Head of caudate nucleus (tissue), 42 donors: ENCODE data around the gene REXO5.
"Not testable (repeated sequence)": the region's sequence is repeated elsewhere in the genome, so short reads cannot be mapped to it uniquely, and the experiment has no call there.

Experiments used
- DNase-seq, 42 donors: peaks; one replicate each; pipeline versions ENCODE4 v3.0.0 to v3.0.0-alpha.2; 2020 to 2021; ENCODE audit warnings: mixed read lengths in 7 of 42
- intact Hi-C: fragments of 100-400 bp; cut with DNase I; formaldehyde crosslinking; loops from one replicate; pipeline ENCODE4 v1.15.0; 2022

Gene REXO5

DNA sequence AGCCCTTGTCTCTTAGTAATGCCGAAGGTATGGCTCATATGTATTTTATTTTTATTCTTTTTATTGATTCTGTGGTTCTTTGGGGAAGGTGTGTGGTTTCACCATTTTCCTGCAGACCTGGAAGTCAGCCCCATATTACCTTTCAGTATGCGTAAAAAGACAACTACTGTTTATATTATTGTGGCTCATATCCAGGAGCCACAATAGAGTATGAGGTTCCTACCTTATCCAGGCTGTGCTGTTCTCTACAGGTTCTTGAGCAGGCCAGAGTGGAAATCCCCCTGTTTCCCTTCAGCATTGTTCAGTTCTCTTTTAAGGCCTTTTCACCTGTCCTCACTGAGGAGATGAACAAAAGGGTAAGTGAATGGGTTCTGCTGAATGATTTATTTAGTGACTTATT lies 33.2 kb downstream of the REXO5 start:
- no peak for DNase-seq
- intact Hi-C loops: no loop called here

DNA sequence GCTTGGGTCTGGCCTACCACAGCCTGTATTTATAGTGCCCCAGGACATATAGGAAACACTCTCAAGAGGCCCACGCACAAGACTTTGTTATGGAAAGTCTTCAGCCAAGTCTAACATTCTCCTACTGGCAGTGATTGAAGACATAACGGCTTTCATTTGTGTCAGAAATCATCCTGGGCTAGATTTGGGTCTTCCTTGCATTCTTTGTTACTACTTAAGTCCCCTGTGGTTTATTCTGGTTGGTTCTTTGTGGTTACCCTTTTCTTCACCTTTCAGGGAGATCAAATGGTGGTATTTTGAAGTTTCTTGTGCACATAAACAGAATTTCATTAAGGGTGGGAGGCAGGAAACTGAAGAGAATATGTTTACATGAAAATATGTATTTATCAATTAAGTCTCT lies 37.7 kb downstream of the REXO5 start:
- intact Hi-C loops: no loop called here
- no peak for DNase-seq

DNA sequence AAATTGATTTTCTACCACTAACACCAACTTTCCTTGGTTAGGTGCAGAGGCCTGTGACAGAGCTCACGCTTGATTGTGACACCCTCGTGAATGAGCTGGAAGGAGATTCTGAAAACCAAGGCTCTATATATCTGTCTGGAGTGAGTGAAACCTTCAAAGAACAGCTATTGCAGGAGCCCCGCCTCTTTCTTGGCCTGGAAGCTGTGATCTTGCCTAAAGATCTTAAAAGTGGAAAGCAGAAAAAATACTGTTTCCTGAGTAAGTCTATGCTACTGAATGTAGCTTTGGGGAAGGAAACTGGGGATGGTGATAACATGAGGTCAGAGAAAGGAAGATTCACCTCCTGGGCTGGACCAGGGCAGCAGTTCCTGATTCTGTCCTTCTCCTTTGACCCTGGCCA lies 38.3 kb downstream of the REXO5 start:
- no peak for DNase-seq
- intact Hi-C loops: no loop called here

DNA sequence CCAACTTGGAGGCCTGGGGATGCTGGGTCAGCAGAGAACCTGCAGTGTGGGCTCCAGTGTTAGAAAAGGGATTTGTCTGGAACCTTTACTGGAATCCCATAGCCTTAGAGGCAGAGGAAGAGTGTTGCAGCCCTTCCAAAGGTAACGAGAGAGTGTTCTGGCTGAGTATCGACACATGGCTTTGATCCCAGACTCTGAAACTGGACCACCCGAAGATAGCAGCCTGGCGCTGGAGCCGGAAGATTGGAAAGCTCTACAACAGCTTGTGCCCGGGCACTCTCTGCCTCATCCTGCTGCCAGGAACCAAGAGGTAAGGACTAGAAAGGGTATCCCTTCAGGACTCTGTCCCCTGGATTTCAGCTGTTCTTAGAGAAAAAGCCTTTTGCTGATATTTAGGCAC lies 39.7 kb downstream of the REXO5 start:
- intact Hi-C loops: no loop called here

DNA sequence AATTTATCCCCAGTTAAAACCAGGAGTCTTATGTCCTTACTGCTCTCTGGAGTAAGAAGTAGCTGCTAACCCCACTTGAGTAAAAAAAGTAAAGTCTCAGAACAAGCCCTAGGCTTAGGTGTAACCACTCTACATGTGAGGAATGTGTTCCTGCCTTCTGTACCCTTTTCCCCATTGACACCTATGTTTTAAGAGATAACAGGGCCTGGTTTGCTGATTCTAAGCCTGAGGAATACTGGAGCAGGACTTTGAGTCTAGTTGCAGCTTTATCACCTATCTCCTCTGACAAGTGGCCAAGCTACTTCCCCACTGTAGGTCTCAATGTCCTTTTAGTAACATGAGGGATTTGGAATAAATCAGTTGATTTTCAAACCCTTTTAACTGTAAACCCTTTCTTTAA lies 40.2 kb downstream of the REXO5 start:
- intact Hi-C loops: no loop called here
- no peak for DNase-seq

More for the DNA sequence above, 39.7 kb downstream of the REXO5 start:
- DNase-seq: no peak

DNA sequence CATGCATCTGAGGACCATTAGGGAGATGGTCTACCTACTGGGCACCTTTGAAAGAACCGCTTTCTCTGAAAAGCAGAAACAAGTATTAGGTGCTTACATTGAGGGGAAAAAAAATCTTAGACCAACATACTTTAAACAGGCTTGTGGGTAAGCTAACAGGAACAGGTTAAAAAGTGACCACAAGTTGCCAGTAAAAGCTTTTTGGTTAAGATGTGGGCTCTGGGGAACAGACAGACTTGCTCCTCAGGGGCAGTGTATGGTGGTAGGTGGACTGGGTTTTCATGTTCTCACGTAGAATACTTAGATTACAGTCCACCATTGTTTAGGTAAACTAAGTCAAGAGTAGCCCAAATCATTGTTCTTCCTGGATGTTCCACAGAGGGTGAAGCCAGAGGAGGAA lies 41.2 kb downstream of the REXO5 start:
- intact Hi-C loops: no loop called here

GRCh38 chr16:20849589-20850390 lies 43.5 kb downstream of the REXO5 start:
- peak in 41 of 42 donors; percentile 51 to 92 (median 80) for DNase-seq
- intact Hi-C loops: loop anchor here (2.0 kb wide), 1 partner anchor 235 kb away; no protein-coding TSS in a partner anchor

More for the DNA sequence above, 41.2 kb downstream of the REXO5 start:
- DNase-seq: no peak

DNA sequence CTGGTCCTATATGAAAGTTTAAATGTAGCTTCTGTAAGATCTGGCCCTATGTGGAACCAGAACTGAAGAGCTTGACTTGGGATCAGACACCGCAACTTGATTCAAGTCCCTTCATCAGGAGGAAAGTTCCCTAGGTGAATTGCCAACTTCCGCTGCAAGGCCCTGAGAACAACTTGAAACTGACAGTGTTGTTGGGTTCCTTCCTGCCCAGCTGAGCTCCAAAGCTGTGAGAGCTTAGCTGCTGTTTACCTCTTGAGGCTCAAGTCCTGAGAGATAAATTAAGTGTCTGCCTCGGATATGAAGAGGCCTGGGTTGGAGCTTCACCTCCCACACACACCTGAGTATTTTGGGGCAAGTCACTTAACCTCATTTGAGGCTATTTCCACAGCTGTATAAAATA lies 44.7 kb downstream of the REXO5 start:
- no peak for DNase-seq
- intact Hi-C loops: loop anchor here (2.0 kb wide), 1 partner anchor 234 kb away; no protein-coding TSS in a partner anchor

DNA sequence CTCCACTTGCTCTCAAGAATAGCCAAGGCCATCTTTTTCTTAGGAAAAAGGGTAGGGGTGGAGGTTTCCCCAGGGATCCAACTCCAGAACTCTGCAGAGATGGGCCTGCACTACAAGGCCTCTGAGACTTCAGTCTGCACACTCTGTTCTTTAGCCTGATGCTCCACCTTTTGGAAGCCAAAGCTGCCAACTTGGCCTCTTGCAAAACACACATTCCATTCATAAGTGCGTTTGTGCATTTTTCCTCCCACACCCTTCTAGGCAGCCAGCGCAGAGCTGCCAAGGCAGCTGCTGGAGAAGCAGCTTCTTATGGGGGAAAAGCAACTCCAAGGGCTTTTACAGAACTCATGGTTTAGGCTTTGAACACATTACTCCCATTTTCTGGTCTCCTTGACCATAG lies 45.3 kb downstream of the REXO5 start:
- intact Hi-C loops: loop anchor here (2.0 kb wide), 1 partner anchor 233 kb away; no protein-coding TSS in a partner anchor

GRCh38 chr16:20853143-20853542 lies 46.8 kb downstream of the REXO5 start:
- DNase-seq: no peak
- intact Hi-C loops: no loop called here

More for the DNA sequence above, 45.3 kb downstream of the REXO5 start:
- DNase-seq: peak in 35 of 42 donors; percentile 2 to 72 (median 46)

GRCh38 chr16:20853981-20854620 lies 47.8 kb downstream of the REXO5 start:
- intact Hi-C loops: no loop called here
- DNase-seq: no peak

GRCh38 chr16:20854963-20855362 lies 48.6 kb downstream of the REXO5 start:
- intact Hi-C loops: no loop called here
- DNase-seq: no peak

DNA sequence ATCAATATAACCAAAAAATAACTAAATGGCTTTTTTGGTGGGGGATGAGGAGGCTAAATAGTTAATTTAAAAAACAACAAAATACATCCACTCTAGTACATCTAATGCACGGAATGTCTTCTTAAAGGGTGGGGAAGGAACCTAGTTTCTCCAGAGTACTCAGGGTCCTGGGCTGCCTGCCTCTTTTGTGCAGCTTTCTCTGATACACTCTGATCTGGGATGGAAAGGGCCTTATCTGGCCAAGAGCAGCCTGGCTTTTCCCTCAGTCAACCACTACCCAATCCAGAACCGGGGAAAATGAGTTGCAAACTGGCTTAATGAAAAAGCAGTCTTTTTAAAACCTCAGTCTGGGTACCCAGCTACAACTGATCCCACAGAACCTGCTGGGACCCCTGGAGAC lies 51.0 kb downstream of the REXO5 start:
- intact Hi-C loops: no loop called here
- DNase-seq: no peak

DNA sequence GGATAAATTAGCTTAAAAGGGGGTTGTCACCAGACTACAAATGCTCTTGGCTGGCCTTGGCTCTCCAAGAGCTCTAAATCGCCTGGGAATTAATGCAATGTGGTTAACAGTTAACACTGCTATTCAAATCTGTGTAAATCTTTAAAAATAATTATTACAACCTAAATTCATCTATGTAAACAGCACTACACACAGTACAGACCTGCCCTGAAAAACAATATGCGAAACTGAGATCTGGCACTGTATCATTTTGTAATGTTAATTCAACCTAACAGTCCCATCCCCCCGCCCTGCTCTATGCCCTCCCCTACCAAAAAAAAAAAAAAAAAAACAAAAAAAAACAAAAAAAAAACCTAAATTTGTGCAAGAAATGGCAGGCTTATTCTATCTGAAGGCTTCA lies 52.9 kb downstream of the REXO5 start:
- intact Hi-C loops: no loop called here
- no peak for DNase-seq

GRCh38 chr16:20859699-20860098 lies 53.4 kb downstream of the REXO5 start:
- intact Hi-C loops: no loop called here
- DNase-seq: peak in 9 of 42 donors; percentile 12 to 53 (median 35)

DNA sequence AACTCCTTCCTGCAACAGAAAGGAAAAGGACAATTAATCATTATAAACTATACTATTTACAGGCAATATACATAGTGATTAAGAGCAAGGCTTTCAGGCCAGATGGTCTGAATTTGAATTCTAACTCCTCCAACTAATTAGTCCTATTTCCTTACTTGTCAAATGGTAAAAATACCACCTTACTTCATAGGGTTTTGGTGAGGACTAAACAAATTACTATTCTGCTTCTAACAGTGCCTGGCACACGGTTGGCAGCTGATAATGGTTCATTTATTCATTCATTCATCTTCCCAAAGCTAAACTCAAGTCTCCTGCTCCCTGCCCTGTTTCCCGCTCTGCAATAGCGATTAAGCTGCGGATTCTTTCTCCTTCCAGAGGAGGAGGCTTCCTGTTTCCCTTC lies 54.0 kb downstream of the REXO5 start:
- DNase-seq: no peak
- intact Hi-C loops: no loop called here

DNA sequence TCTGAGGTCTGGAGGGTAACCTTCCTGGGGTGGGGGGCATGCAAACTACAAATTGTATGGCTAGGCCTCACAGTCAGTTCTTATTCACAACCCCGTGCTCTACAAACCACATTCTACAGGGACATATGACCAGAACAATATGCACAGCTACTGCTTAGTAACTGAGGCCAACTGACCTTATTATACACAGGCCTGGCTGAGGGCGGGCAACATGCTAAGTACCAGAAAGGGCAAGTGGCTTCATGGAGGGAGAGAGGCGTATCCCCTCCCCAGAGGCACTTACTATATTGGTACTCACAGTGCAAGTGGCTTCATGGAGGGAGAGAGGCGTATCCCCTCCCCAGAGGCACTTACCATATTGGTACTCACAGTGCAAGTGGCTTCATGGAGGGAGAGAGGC lies 54.7 kb downstream of the REXO5 start:
- intact Hi-C loops, DNase-seq: not testable (repeated sequence)

GRCh38 chr16:20862162-20862960 lies 56.0 kb downstream of the REXO5 start:
- no peak for DNase-seq
- intact Hi-C loops: no loop called here

DNA sequence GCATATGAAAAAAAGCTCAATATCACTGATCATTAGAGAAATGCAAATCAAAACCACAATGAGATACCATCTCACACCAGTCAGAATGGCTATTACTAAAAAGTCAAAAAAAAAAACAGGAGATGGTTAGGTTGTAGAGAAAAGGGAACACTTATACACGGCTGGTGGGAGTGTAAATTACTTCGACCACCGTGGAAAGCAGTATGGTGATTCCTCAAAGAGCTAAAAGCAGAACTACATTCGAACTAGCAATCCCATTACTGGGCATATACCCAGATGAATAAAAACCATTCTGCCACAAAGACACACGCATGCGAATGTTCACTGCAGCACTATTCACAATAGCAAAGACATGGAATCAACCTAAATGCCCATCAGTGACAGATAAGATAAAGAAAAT lies 58.0 kb downstream of the REXO5 start:
- intact Hi-C loops, DNase-seq: not testable (repeated sequence)
